GM18499 (cell line): ENCODE measurements around the gene LAMC1.
"Not testable (repeated sequence)": the region's sequence is repeated elsewhere in the genome, so short reads cannot be mapped to it uniquely, and the experiment has no call there.

Experiments
- ATAC-seq: cut with Tn5 transposase; IDR thresholded peaks from one replicate; pipeline ENCODE4 v1.9.1; 2021; ENCODE audit warnings: moderate number of reproducible peaks; ENCODE audit not compliant: insufficient read depth, unreplicated experiment

The LAMC1 gene

DNA sequence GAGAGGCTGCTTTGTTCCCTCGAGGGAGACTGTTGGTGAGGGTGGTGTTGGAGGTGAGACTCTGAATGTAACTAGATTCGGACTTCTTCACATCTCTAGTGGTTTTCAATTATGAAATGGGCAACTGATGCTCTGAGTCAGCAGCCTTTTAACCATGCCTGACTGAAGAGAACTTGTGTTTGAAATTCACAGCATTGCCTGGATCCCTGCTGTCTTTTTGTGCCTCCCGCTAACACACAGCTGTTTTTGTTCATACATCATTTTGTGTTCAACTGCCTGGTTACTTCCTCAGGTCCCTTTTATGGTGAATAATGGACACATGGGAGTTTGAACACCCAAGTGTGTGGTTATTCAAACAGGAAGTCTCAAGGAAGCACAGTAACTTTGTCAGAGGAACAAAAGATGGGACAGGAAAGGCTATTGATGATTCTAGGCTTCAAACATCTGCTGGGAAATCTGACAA is 16.8 kb downstream of the LAMC1 start:
- ATAC-seq = no peak

DNA sequence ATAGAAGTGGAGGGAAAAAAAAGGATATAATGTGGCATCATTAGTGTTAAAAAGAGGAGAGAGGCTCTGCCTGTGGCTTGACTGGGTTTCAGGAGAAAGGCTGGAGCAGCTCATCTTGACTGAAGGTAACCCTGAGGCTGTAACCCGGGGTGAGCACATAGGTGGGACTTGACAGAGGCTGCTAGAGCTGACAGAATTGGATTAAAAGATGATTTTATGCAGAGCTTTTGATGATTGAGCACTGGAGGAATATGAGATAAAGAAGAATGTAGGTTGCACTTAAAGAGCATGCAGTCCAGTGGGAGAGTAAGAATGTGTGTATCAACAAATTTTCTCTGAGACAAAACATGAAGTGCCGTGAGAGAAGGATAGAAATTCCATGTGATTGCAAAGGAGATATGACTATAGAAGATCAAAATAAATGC is 17.3 kb downstream of the LAMC1 start:
- ATAC-seq = no peak

DNA sequence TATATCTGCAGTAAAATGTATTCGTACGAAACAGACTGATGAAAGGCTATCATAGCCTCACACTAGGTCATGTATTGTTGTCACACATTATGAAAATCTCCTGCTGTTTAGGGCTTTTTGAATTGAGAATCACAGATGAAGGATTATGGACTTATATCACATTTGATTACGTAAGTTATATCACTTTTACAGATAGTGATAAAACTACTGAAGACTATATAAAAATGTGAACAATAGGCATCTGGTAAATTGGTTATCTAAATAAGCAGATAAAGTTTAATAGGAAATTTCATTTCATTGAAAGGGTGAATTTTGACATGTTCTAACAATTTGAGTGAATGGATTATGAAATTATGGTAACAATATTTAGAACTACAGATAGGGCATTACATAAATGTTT is 20.0 kb downstream of the LAMC1 start:
- no peak for ATAC-seq

DNA sequence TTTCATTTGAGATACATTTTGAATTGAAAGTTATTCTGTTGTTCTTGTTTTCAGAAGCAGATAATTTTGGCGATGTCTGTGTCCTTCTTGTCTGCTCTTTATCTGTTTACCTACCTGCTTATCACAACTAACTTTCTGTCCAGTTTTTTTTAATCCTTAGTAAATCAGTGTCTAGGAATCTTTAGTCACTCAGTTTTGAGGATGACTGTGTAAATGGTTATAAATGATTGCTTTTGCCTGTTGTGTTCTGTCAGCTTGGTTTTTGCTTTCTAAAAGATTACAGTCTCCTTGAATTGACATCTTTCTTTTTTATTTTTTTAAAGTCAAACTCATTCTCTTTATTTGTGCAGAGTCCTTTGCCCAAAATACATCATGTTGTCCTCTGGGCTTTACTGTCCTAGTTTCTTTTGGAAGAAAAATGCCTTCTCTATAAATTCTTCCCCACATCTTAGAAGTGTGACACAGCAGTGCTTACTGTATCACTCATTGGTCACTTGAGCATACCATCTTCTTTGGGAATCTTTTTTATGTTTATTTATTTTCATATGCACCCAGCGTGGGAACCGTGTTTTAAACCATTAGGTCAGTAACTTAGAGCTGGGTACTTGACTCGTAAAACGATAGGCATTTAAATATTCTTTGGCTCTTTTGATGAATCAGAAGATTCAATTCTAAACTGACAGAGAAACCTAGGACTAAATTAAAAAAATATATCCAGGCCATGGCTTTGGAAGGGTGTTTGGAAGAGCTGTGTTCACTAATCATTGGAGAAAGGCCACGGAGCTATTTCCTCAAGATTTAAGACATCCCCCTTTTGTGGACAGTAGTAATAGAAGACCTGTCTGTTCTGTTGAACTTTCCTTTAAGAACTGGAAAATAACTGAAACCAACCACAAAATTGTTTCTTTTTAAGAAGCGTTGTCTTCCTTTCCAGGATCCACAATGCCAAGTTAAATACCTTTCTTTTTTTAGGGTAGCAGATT is 20.9 kb downstream of the LAMC1 start:
- ATAC-seq = no peak

DNA sequence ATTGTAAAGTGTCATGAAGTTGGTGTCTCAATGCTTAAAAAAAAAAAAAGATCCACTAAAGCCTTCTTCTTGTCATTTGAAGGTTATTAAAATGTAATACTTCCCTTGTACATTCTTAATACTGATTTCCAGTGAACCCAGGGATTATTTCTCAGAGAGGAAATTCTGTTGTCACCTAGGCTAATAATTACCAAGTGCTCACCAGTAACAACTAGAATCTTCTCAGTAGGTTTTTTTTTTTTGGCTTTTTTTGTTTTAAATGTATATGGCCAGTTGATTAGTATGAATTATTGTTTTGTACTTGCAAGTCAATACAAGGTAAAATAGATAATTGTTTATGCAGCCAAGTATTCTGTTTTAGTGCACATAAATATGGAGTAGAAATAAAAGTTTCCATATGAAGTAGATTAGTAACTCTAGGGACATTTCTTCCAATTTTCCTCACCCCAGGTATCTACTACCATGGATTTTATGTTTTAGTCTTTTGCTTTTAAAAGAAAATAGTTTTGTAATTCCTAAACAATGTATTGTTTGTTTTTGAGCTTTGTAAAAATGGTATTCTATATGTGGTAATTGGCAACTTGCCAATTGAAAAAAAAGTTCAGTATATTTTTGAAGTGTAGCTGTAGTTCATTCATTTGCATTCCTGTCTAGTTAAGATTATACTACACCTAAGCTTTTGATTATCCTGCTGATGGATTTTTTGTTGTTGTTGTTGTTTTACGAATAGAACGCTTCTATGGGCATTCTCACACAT is 21.9 kb downstream of the LAMC1 start:
- ATAC-seq = no peak

DNA sequence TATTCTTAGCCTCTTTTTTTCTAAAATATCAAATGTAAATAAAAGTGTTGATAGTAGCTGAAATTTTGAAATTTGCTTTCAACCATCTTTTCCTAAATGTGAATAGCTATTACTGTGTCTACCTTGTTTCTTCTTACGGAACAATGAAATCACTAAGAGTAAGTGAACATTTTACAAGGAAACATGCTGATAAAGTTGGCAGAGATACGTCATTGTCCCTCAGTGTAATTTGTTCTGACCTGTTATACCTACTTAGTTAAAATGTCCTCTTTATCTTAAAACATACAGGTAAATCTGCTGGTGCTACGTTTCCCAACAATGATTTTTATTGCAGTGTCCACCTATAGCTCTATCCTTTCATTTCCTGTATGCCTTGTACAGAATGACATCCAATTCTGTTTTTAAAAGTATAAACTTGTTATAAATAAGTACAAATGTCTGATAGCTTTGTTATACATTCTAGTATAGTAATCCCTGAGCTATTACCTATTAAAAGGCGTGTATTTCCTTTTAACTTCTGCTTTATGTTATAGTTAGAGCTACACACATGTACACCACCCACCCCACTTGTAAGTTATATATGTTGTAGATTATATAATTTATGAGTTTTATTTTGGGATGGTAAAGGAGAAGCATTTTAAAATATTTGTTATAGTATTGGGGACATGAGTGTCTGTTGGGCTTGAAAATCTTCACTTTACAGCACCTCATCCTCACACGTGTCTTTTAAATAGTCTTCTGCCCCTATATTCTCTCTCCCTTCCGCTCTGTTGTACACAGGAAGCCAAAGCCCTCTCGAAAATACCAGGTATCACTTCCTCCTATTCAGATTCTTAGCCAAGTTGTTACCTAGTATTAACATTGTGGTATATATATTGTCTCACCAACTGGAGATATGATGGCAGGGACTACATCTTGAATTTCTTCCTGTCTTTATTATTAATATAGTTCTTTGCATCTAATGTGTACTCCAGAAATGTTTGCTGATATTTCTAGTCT is 25.2 kb downstream of the LAMC1 start:
- ATAC-seq = peak; percentile 98

DNA sequence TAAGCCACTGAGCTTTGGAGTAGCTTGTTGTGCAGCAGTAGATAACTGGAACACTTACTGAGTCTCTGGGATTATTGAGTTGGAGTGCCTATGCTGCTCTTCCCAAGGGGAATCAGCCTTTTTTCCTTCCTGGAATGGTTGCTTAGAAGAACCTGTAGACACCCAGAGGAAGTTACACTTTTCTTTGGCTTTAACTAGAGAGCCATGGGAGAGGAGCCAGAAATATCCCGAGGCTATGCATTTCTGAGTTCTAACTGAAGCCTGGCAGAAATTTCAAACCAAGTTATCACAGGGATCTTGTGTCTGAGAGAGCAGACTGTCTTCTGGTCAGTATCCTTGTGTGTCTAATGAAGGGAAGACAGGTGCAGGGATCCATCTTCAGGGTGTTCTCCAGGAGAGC is 28.3 kb downstream of the LAMC1 start:
- no peak for ATAC-seq

DNA sequence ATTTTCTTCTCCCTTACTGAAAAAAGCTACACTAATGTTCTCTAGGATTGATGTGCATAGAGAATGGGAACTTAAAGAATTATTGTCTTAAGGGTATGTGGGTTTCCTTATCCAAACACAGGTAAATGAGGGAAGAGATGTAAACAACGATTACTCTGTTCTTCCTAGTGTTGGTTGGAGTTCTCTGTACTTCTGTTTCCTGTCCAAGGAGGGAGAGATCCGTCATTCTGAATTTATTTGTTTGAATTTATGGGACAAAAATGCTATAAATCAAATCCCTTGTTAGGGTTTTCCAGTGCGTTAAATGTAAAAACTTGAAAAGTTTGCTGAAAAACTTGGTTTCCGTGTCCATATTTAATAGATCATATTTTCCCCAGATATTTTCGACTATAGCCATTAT is 29.6 kb downstream of the LAMC1 start:
- no peak for ATAC-seq

DNA sequence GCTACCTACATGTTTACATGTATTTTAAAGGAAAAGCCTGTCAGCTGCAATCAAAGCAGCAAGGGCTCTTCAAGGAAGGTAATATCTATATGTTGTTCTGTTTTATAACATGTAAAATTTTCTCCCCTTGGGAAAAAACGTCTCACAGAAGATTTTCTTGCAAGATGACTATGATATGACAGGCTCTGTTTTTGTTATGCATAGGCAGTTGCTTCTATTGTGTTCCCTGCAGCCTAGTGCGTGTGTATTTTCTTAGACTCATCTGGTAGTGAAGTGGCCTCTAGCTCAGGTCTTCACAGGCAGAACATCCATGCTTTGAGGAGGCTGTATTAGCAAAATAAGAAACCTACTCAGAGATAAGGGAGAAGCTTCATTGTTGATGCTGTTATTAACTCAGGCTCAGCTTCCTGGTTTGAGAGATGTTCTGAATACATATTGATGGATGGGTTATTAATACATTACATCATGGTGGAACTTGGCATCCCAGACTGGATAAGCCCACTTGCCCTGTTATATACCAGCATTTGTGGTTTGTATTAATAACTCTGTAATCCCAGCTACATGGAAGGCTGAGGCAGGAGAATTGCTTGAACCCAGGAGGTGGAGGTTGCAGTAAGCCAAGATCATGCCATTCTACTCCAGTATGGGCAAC is 35.8 kb downstream of the LAMC1 start:
- ATAC-seq = no peak

DNA sequence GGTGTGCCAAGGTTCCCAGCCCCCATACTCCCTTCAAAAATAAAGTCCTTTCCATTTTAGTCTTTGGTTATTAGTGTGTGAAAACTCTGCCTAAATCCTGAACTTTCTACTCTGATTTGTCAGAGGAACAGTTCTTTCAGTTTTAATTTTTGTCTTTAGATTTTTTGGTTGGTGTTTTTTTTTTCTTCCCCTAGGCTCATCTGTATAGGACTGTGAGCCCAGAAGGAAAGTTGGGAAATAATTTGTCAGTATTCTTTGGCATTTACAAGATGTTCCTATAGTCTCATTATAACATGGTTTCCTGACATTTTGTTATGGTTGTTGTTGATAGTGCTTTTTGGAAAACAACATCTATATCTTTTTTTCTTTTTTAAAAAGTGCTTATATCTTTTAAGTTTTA is 38.0 kb downstream of the LAMC1 start:
- ATAC-seq = no peak

DNA sequence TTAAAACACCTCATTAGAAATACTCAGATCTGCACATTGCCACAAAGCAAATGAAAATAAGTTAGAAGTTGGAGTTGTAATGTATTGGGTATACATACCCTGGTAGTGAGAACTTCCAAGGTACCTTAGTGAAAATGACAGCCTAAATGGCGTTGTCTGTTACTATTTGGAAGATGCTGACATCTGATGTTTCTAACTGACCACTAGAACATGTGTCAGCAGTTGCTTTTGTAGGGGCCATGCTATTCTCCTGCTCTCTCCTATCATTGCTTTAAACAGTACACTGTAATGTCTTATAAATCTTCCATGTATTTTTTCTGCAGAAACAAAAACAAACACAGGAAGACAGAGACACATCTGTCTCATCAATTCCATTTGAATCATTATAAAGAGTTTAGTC is 40.1 kb downstream of the LAMC1 start:
- ATAC-seq = no peak

DNA sequence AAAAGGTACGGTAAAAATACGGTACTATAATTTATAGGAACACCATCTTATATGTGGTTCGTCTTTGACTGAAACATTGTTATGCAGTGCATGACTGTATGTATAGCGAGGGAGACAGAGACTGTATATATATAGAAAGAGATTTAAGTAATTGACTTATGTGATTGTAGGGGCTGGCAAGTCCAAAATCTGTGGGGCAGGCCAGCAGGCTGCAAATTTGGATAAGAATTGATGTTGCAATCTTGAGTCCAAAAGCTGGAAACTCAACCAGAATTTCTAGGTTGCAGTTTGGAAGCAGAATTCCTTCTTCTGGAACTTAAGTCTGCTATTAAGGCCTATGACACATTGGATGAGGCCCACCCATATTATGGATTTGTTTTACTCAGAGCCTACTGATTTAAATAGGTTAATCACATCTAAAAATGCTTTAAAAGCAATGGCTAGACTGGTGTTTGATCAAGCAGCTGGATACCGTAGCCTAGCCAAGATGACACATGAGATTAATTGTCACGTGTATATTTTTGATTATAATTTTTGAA is 42.0 kb downstream of the LAMC1 start:
- no peak for ATAC-seq

DNA sequence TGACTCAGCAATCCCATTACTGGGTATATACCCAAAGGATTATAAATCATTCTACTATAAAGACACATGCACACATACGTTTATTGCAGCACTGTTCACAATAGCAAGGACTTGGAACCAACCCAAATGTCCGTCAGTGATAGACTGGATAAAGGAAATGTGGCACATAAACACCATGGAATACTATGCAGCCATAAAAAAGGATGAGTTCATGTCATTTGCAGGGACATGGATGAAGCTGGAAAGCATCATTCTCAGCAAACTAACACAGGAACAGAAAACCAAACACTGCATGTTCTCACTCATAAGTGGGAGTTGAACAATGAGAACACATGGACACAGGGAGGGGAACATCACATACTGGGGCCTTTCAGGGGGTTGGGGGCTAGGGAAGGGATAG is 43.2 kb downstream of the LAMC1 start:
- not testable (repeated sequence) for ATAC-seq

DNA sequence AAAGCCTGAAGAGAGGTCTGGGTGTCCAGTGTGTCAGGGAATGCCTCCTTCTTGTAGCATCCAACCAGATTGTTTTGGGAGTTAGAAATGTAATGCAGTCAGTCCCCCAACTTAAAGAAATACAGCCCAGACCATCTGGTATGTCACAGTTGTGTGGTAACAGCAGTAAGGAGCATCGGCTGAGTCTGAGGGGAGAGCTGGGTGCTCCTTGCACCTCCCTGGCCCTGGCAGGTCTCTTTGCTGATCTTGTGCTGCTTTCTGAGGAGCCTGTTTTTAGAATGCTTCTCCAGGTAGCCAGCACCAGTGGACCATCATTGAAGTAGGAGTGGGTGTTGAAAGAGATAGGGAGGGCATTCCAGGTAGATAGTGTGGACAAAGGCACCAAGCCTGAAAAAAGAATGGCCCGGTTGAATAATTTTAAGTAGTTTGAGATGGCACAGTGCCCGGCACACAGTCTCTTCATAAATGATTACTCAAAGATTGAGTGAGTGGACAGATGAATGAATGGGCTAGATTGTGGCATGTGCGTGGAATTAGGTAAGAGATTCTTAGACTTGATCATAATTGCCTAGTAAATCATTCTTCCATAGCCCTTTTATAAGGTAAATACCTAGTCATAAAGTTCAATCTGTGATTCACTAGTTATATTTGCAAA is 46.5 kb downstream of the LAMC1 start:
- ATAC-seq = no peak

DNA sequence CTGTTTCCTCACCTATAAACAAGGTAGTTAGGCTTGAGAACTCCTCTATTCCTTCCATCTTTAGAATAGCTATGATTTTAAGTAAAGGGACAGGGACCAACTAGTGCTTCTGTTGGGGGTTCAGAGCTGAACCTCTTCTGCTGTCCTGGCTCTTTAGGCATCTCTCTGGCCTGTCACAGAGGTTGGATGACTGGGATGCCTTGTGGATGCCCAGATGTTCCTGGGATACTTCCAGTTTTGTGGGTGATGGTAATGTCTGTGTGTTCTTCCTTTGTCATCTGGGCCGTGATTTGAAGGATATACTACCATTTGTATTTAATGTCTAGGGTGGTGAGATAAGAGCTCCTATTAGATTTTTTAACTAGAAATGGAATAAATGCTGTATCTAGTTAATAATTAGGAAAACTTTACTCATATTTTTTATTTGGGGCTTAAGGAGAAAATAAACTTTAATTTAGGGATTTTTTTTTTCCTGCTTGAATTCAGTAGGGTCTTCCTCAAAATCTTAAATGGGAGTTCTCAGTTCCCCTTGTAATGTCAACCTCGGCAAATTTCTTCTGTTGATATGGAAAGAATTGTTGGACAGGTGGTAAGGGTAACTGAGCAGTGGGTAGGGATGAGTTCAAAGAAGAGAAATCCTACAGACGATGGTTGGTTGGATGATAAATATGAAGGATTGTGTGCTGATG is 47.2 kb downstream of the LAMC1 start:
- ATAC-seq = no peak

DNA sequence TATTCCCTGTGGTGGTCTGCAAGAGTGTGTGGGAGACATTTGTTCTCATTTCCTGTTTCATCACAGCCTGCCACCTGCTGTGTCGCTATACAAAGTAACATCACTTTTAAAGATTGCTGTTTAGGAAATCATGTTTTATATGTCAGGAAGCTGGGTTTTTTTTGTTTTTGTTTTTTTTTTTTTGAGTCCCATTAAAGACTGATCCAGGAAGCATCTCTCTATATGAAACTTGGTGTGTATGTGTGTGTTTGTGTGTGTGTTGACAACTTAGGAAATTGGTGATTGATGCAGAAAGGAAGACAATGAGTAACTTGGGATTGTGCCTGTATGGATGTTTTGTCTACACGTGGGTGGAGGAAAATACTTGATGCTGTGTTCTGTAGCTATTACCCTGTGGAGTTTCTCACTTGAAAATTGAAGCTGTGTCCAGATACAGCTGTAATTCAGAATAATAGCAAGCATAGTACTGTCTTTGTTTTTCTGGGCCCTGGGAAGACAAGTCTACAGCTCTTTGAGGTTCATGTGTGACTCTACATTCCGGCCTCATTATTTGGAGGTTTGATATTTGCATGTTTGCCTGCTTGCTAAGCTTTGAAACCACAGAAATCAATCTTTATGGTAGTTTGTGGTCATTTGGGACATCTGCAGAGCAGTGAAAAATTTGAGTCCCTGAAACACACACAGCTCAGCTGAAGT is 47.9 kb downstream of the LAMC1 start:
- peak; percentile 80 for ATAC-seq

DNA sequence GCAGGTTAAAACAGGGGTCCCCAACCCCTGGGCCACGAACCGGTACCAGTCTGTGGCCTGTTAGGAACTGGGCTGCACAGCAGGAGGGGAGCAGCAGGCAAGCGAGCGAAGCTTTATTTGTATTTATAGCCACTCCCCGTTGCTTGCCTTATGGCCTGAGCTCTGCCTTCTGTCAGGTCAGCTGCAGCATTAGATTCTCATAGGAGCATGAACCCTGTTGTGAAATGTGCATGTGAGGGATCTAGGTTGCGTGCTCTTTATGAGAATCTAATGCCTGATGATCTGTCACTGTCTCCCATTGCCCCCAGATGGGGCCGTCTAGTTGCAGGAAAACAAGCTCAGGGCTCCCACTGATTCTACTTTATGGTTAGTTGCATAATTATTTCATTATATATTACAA is 49.4 kb downstream of the LAMC1 start:
- ATAC-seq = not testable (repeated sequence)

DNA sequence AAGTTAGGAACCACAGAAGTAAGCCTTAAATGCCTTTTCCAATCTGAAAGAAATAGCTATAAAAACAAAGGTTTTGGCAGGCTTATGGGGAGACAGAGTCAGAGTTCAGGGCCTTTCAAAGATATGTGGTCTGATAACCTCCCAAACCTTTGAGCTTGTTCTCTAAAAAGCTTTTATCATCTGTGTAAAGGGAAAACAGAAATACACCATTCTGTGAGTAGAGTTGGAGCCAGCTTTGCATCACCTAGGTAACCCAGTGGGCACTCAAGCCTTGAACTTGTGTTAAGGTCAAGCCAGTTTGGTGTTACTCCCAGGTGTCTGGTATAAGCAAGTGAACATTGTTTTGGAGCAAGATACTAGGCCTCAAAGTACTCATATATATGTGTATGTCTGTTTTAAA is 50.1 kb downstream of the LAMC1 start:
- ATAC-seq = no peak
